HepG2 (cell line): Measurements from ENCODE around the gene ZNF511. TPM values are rescaled to one million over a fixed set of nuclear protein-coding genes. Genes with fewer than 3 reads are reported as not detected.

ENCODE experiments used
- ATF4 ChIP-seq, 2 experiments: fragments of 450-650 bp in 1 of 2; sonication (generic) in 1 of 2; formaldehyde crosslinking; IDR thresholded peaks; 2 replicates each; pipeline versions ENCODE4 v1.5.0 to v1.8.0; 2020 to 2022; ENCODE audit warnings: mild to moderate bottlenecking in 1 of 2, missing genetic modification reagents in 1 of 2
- CREBL2 ChIP-seq: sonication (generic); formaldehyde crosslinking; IDR thresholded peaks from 2 replicates; pipeline ENCODE4 v1.8.1; 2023; ENCODE audit warnings: missing genetic modification reagents, mild to moderate bottlenecking, borderline replicate concordance
- GPN1 ChIP-seq: sonication (generic); formaldehyde crosslinking; IDR thresholded peaks from 2 replicates; pipeline ENCODE4 v1.5.1; 2020; ENCODE audit warnings: missing genetic modification reagents, borderline replicate concordance
- PHB2 ChIP-seq: fragments of 450-650 bp; IDR thresholded peaks from 2 replicates; pipeline ENCODE4 v1.6.1; 2018; ENCODE audit not compliant: partially characterized antibody
- TRIM24 ChIP-seq: sonication (generic); formaldehyde crosslinking; IDR thresholded peaks from 2 replicates; pipeline ENCODE4 v1.8.0; 2022; ENCODE audit warnings: mild to moderate bottlenecking, missing genetic modification reagents
- ZIK1 ChIP-seq: sonication (generic); formaldehyde crosslinking; IDR thresholded peaks from 2 replicates; pipeline ENCODE4 v1.5.0; 2020; ENCODE audit warnings: mild to moderate bottlenecking, low read depth, missing genetic modification reagents, borderline replicate concordance
- ZNF350 ChIP-seq: sonication (generic); formaldehyde crosslinking; IDR thresholded peaks from 2 replicates; pipeline ENCODE4 v1.4.0; 2020; ENCODE audit warnings: mild to moderate bottlenecking, low read depth, missing genetic modification reagents, borderline replicate concordance
- ZNF383 ChIP-seq: sonication (generic); formaldehyde crosslinking; IDR thresholded peaks from 2 replicates; pipeline ENCODE4 v1.4.0; 2020; ENCODE audit warnings: missing genetic modification reagents, mild to moderate bottlenecking, borderline replicate concordance
- ZNF556 ChIP-seq: sonication (generic); formaldehyde crosslinking; IDR thresholded peaks from 2 replicates; pipeline ENCODE4 v1.4.0; 2020; ENCODE audit warnings: mild to moderate bottlenecking, missing genetic modification reagents, borderline replicate concordance
- ZNF589 ChIP-seq: sonication (generic); formaldehyde crosslinking; conservative IDR thresholded peaks from 2 replicates; pipeline ENCODE4 v1.8.0; 2022; ENCODE audit warnings: mild to moderate bottlenecking, moderate library complexity, missing genetic modification reagents
- ZNF646 ChIP-seq: sonication (generic); formaldehyde crosslinking; IDR thresholded peaks from 2 replicates; pipeline ENCODE4 v1.9.0; 2021; ENCODE audit warnings: mild to moderate bottlenecking, missing genetic modification reagents
- ZNF770 ChIP-seq: sonication (generic); formaldehyde crosslinking; IDR thresholded peaks from 2 replicates; pipeline ENCODE4 v1.5.0; 2020; ENCODE audit warnings: mild to moderate bottlenecking, missing genetic modification reagents
- ZSCAN29 ChIP-seq: sonication (generic); formaldehyde crosslinking; conservative IDR thresholded peaks from 2 replicates; pipeline ENCODE4 v1.4.0; 2020; ENCODE audit warnings: mild to moderate bottlenecking, missing genetic modification reagents
- polyA plus RNA-seq, 8 experiments: library from polyadenylated mRNA; depleted of rRNA in 3 of 8; stranded (reverse) in 7 of 8; unstranded in 1 of 8; fragments of >200 nt; fragmentation: Illumina TruSeq in 4 of 8; extraction: Trizol in 4 of 8; gene quantifications; 2 replicates each; pipeline versions ENCODE4 v1.2.1 to v1.2.3, GENCODE V29; 2011 to 2016; ENCODE audit warnings: low read depth in 4 of 8, missing spikeins in 1 of 8, mixed read lengths in 1 of 8; ENCODE audit not compliant: insufficient read depth in 1 of 8
- total RNA-seq, 5 experiments: library from RNA; depleted of rRNA; stranded (reverse); fragments of >200 nt; fragmentation: Illumina TruSeq; extraction: Trizol; gene quantifications; 2 replicates each; pipeline ENCODE4 v1.2.3, GENCODE V29; 2016; ENCODE audit warnings: low read depth in 1 of 5

The ZNF511 gene
- total and polyA plus RNA-seq, 2 of the 13 experiments (the other 11 are each of a cell fraction or from before 2014, with no cell fraction given) = 35.6 to 66.4 TPM

GRCh38 chr10:133308421-133309099, at the start of gene ZNF511, which contains the start of gene TUBGCP2 (continued):
- TF ChIP-seq GPN1 (CRISPR knock-in tag) (0 out of 2 replicates have a peak, but pooled peaks have one; percentile 36), ATF4 (CRISPR knock-in tag; IDR thresholded peaks at IDR 0.05) (peak in 1 of 2 experiments; percentile 48; a peak in 1 of 4 replicates), ZNF770 (CRISPR knock-in tag) (no peak), TRIM24 (CRISPR knock-in tag) (no peak), ZNF556 (no peak), CREBL2 (CRISPR knock-in tag) (no peak; the same call in 1 of the 2 replicates), ZNF646 (CRISPR knock-in tag) (no peak), ZNF350 (CRISPR knock-in tag) (no peak), ZIK1 (CRISPR knock-in tag) (no peak), PHB2 (no peak), ZNF383 (CRISPR knock-in tag) (no peak), ZNF589 (CRISPR knock-in tag) (no peak), ZSCAN29 (CRISPR knock-in tag) (no peak)
